Activated T-helper 1 cell treated with anti-CD3 and anti-CD28 coated beads, Interleukin-2, amount 50 U/mL, for 16 hours (primary cell): ENCODE data around the gene SPDYE17.
"Not testable (repeated sequence)": the region's sequence is repeated elsewhere in the genome, so short reads cannot be mapped to it uniquely, and the experiment has no call there.

ENCODE experiments used
- DNase-seq, 2 donors: peaks; one replicate each; pipeline ENCODE4 v3.0.0-alpha.2; 2020; ENCODE audit warnings: low read depth in 1 of 2, low spot score in 1 of 2

Gene SPDYE17

DNA sequence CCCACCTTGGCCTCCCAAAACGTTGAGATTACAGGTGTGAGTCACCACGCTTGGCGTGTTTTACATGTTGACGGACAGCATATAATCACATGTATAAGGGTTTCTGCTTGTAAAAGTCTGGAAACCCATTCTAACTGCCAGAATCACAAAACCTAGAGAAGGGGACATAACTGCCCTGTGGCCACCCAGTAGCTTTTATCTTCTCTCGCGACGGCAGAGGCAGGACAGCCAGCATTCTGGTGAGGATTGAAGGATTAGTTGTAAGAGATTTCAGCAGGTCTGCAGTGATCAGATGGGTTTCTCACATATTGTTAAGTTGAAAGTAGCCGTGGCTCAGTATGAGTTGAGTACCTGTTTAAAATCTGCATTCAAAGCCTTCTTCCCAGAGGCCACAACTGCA lies 59.8 kb downstream of the SPDYE17 start:
- DNase-seq = not testable (repeated sequence)
